B cell (primary cell): Measurements from ENCODE around the gene SELENOV. TPM values are rescaled to one million over a fixed set of nuclear protein-coding genes. Genes with fewer than 3 reads are reported as not detected.

Experiments used
- ATAC-seq: fragments of 200-7000 bp; cut with Tn5 transposase; one replicate; pipeline ENCODE4 v1.10.0; 2021; ENCODE audit warnings: low read depth, mild to moderate bottlenecking, moderate number of reproducible peaks, moderate library complexity
- CTCF ChIA-PET: fragments of 350-600 bp; sonication (Branson Sonifier 250); formaldehyde crosslinking; loops from one replicate; lab custom pipeline; 2021; ENCODE audit warnings: antibody characterized with exemption, inconsistent platforms; lab: Charles Lee
- POLR2A ChIA-PET: fragments of 350-600 bp; sonication (Branson Sonifier 250); formaldehyde crosslinking; loops from one replicate; lab custom pipeline; 2021; ENCODE audit warnings: antibody characterized with exemption; lab: Charles Lee
- DNase-seq: peaks from one replicate; pipeline ENCODE4 v3.0.0; 2013
- H2AFZ ChIP-seq: 2 replicates; pipeline ENCODE4 v1.6.1; 2012; ENCODE audit warnings: mild to moderate bottlenecking, low read depth, low read length; ENCODE audit not compliant: insufficient read depth, poor library complexity, severe bottlenecking
- H3K27ac ChIP-seq, 2 donors: 1 replicate in 1 of 2; 2 replicates in 1 of 2; pipeline ENCODE4 v1.5.1; 2012 to 2013; ENCODE audit warnings: low read length in 2 of 2, mild to moderate bottlenecking in 2 of 2, moderate library complexity in 1 of 2
- H3K27me3 ChIP-seq, 4 experiments: fragments of 200-600 bp in 1 of 4; sonication (generic) in 1 of 4; replicated peaks in 1 of 4; 1 replicate in 2 of 4; 2 replicates in 2 of 4; pipeline versions ENCODE4 v1.6.1 to v1.7.0; 2013 to 2016; ENCODE audit warnings: low read length in 3 of 4, mild to moderate bottlenecking in 2 of 4, mixed read lengths in 1 of 4, moderate library complexity in 1 of 4; ENCODE audit not compliant: insufficient read depth in 4 of 4, control insufficient read depth in 3 of 4; ENCODE audit errors: control extremely low read depth in 1 of 4
- H3K36me3 ChIP-seq, 2 experiments: replicated peaks in 1 of 2; 1 replicate in 1 of 2; 2 replicates in 1 of 2; pipeline versions ENCODE4 v1.6.1 to v1.7.1; 2013; ENCODE audit warnings: low read length in 1 of 2; ENCODE audit not compliant: insufficient read depth in 2 of 2, control insufficient read depth in 1 of 2; ENCODE audit errors: control extremely low read depth in 1 of 2, extremely low read depth in 1 of 2
- H3K4me1 ChIP-seq, 2 donors: fragments of 200-600 bp in 1 of 2; sonication (generic) in 1 of 2; 1 replicate in 1 of 2; 2 replicates in 1 of 2; pipeline versions ENCODE4 v1.5.1 to v1.6.1; 2013 to 2017; ENCODE audit warnings: low read length in 2 of 2; ENCODE audit not compliant: control insufficient read depth in 2 of 2, insufficient read depth in 2 of 2
- H3K4me2 ChIP-seq: replicated peaks from 2 replicates; pipeline ENCODE3; 2012; ENCODE audit warnings: mild to moderate bottlenecking, low read depth, low read length; ENCODE audit not compliant: poor library complexity, severe bottlenecking
- H3K4me3 ChIP-seq, 5 experiments: fragments of 200-600 bp in 1 of 5; sonication (generic) in 1 of 5; 1 replicate in 3 of 5; 2 replicates in 2 of 5; pipeline versions ENCODE4 v1.5.1 to v1.7.0; 2011 to 2016; ENCODE audit warnings: low read length in 4 of 5, mild to moderate bottlenecking in 4 of 5, low read depth in 2 of 5, control low read depth in 1 of 5, moderate library complexity in 1 of 5; ENCODE audit not compliant: insufficient read depth in 1 of 5; ENCODE audit errors: control extremely low read depth in 1 of 5, extremely low read depth in 1 of 5
- H3K79me2 ChIP-seq: fragments of 200-600 bp; sonication (generic); one replicate; pipeline ENCODE4 v1.6.0; 2016; ENCODE audit warnings: low read length; ENCODE audit not compliant: control insufficient read depth, insufficient read depth
- H3K9ac ChIP-seq: fragments of 200-600 bp; sonication (generic); 2 replicates; pipeline ENCODE4 v1.6.1; 2017; ENCODE audit warnings: mild to moderate bottlenecking, low read length, moderate library complexity
- H3K9me3 ChIP-seq, 3 donors: one replicate each; pipeline versions ENCODE4 v1.6.1 to v1.7.1; 2013; ENCODE audit warnings: low read length in 2 of 3; ENCODE audit not compliant: control insufficient read depth in 2 of 3, insufficient read depth in 1 of 3; ENCODE audit errors: control extremely low read depth in 1 of 3
- H4K20me1 ChIP-seq: 2 replicates; pipeline ENCODE4 v1.6.0; 2012; ENCODE audit warnings: mild to moderate bottlenecking, low read length; ENCODE audit not compliant: insufficient read depth, control insufficient read depth, poor library complexity, severe bottlenecking
- H3K27ac Mint-ChIP-seq: one replicate; pipeline ENCODE4 v1.8.0; 2021; ENCODE audit warnings: mixed read lengths
- H3K27me3 Mint-ChIP-seq: one replicate; pipeline ENCODE4 v1.8.0; 2021; ENCODE audit warnings: mixed read lengths
- H3K4me1 Mint-ChIP-seq: one replicate; pipeline ENCODE4 v1.8.0; 2021; ENCODE audit warnings: mixed read lengths
- H3K4me3 Mint-ChIP-seq: one replicate; pipeline ENCODE4 v1.8.0; 2021; ENCODE audit warnings: mixed read lengths
- H3K9me3 Mint-ChIP-seq: one replicate; pipeline ENCODE4 v1.8.0; 2022; ENCODE audit warnings: mixed read lengths; ENCODE audit not compliant: insufficient read depth
- CTCF ChIP-seq: fragments of 200-600 bp; IDR thresholded peaks from one replicate; pipeline ENCODE4 v1.8.0; 2022; ENCODE audit warnings: antibody characterized with exemption, mild to moderate bottlenecking
- EZH2 ChIP-seq: IDR thresholded peaks from 2 replicates; pipeline ENCODE4 v1.6.1; 2012; ENCODE audit warnings: borderline replicate concordance, low read depth, mild to moderate bottlenecking, moderate library complexity, low read length; ENCODE audit not compliant: insufficient read depth, poor library complexity, severe bottlenecking
- WGBS: methylation state at CpG from one replicate; pipeline ENCODE4 v1.1.5; 2013; ENCODE audit warnings: missing lambda C conversion rate; ENCODE audit not compliant: insufficient coverage; 5-methylcytosine and 5-hydroxymethylcytosine counted together
- intact Hi-C: fragments of 100-400 bp; cut with micrococcal nuclease; formaldehyde crosslinking; loops from one replicate; pipeline ENCODE4 v1.10.0; 2022
- polyA plus RNA-seq: library from polyadenylated mRNA; depleted of rRNA; stranded (reverse); fragments of >200 nt; gene quantifications from 2 replicates; pipeline ENCODE4 v1.2.3, GENCODE V29; 2012
- total RNA-seq, 2 donors: library from RNA; stranded (reverse); fragments of 120-200 nt in 1 of 2; gene quantifications; 1 replicate in 1 of 2; 2 replicates in 1 of 2; pipeline versions ENCODE4 v1.2.3 to v1.2.4, GENCODE V29; 2013 to 2022

Gene SELENOV
- total and polyA plus RNA-seq, 2 donors (not counting 1 experiment from before 2014, with no cell fraction given) = not detected

- H3K79me2 ChIP-seq = no peaks in the 10 kb centered on the region
- no peak for ATAC-seq
- no peaks in the 10 kb centered on the region for H3K36me3 ChIP-seq
- 93% methylated on average over 3 of the region's 5 CpGs for WGBS
- Mint-ChIP-seq H3K27ac (no peak overlapping the region), H3K4me1 (peaks cover 19% of the 10 kb centered on the region), H3K9me3 (no peaks in the 10 kb centered on the region), H3K27me3 (peaks cover 12% of the 10 kb centered on the region), H3K4me3 (no peak overlapping the region)
- no peaks in the 10 kb centered on the region for H4K20me1 ChIP-seq
- no peaks in the 10 kb centered on the region for H3K9me3 ChIP-seq
- H3K9ac ChIP-seq = no peak overlapping the region
- no peak for TF ChIP-seq EZH2
- TF ChIP-seq CTCF = no peak
- H3K4me3 ChIP-seq = no peak overlapping the region
- ChIA-PET POLR2A (no interaction called here), CTCF (interaction anchor here (0.8 to 4.5 kb wide), 7 partner anchors 8 to 421 kb away, joined by 3 to 91 read pairs (median 5); partner anchors contain the start of genes EID2B and PSMC4)
- H3K4me1 ChIP-seq = peaks cover 16 to 20% of the 10 kb centered on the region in 2 donors
- H3K4me2 ChIP-seq = no peak overlapping the region
- no peak overlapping the region for H3K27ac ChIP-seq
- no peak for DNase-seq
- no peak overlapping the region for H2AFZ ChIP-seq
- intact Hi-C loops = no loop called here
- peaks cover 0 to 5% (median 0%) of the 10 kb centered on the region in 4 experiments for H3K27me3 ChIP-seq
Observed at GRCh38 chr19:39550197-39550596, 35.3 kb downstream of the SELENOV start.

- intact Hi-C loops = no loop called here
- H3K4me3 Mint-ChIP-seq = no peak overlapping the region
- peak overlapping the region; percentile 52 for H3K4me2 ChIP-seq
- no peaks in the 10 kb centered on the region for H3K36me3 ChIP-seq
- TF ChIP-seq CTCF (no peak), EZH2 (no peak)
- H2AFZ ChIP-seq = no peak overlapping the region
- whole genome bisulfite sequencing = 79% methylated on average over 7 of the region's 7 CpGs
- no peak overlapping the region for H3K9ac ChIP-seq
- H3K4me1 Mint-ChIP-seq = peaks cover 27% of the 10 kb centered on the region
- no peak for ATAC-seq
- H3K79me2 ChIP-seq = no peaks in the 10 kb centered on the region
- no peak for DNase-seq
- no peaks in the 10 kb centered on the region for H3K27me3 ChIP-seq
- H3K27me3 Mint-ChIP-seq = no peaks in the 10 kb centered on the region
- POLR2A ChIA-PET = no interaction called here
- H3K4me1 ChIP-seq = peaks cover 16 to 27% of the 10 kb centered on the region in 2 donors
- H3K9me3 Mint-ChIP-seq = no peaks in the 10 kb centered on the region
- H3K9me3 ChIP-seq = no peaks in the 10 kb centered on the region
- H3K27ac ChIP-seq = no peak overlapping the region
- H4K20me1 ChIP-seq = no peaks in the 10 kb centered on the region
- no peak overlapping the region for H3K27ac Mint-ChIP-seq
- no peak overlapping the region for H3K4me3 ChIP-seq
- CTCF ChIA-PET = interaction anchor here (0.8 to 4.5 kb wide), 4 partner anchors 11 to 292 kb away, joined by 3 to 91 read pairs (median 10); no protein-coding TSS in a partner anchor
Observed at GRCh38 chr19:39553082-39553652, 38.2 kb downstream of the SELENOV start.
